Pancreas (tissue), 10 donors: Measurements from ENCODE around the gene ASTN2. TPM values are rescaled to one million over a fixed set of nuclear protein-coding genes. Genes with fewer than 3 reads are reported as not detected.

ENCODE experiments used
- ATAC-seq, 4 donors: fragments of 200-7000 bp; cut with Tn5 transposase; one replicate each; pipeline versions ENCODE4 v1.8.0 to v1.9.1; 2020; ENCODE audit warnings: mild to moderate bottlenecking in 4 of 4, moderate library complexity in 4 of 4
- DNase-seq, 6 donors: peaks; one replicate each; pipeline ENCODE4 v3.0.0-alpha.2; 2020
- FAIRE-seq: peaks from 2 replicates; lab custom pipeline; 2012; peaks lifted over from hg19 to GRCh38; lab: Jason Lieb, UNC
- H3K27ac ChIP-seq, 4 donors: fragments of 200-600 bp; sonication (generic); 1 replicate in 3 of 4; 2 replicates in 1 of 4; pipeline versions ENCODE4 v1.5.0 to v1.8.0; 2020
- H3K27me3 ChIP-seq, 4 donors: fragments of 200-600 bp; one replicate each; pipeline ENCODE4 v1.8.0; 2021
- H3K36me3 ChIP-seq, 3 donors: fragments of 200-600 bp; sonication (generic) in 1 of 3; one replicate each; pipeline versions ENCODE4 v1.5.0 to v1.8.0; 2020 to 2021
- H3K4me1 ChIP-seq, 3 donors: fragments of 200-600 bp; one replicate each; pipeline ENCODE4 v1.8.0; 2021
- H3K4me3 ChIP-seq, 4 donors: fragments of 200-600 bp; sonication (generic) in 2 of 4; one replicate each; pipeline versions ENCODE4 v1.5.0 to v1.8.0; 2020 to 2021
- H3K9me3 ChIP-seq, 4 donors: fragments of 200-600 bp; one replicate each; pipeline ENCODE4 v1.8.0; 2021
- WGBS, 2 donors: extraction: QIAGEN DNeasy Blood & Tissue Kit; methylation state at CpG; one replicate each; pipeline ENCODE4 v1.1.7; 2013; 5-methylcytosine and 5-hydroxymethylcytosine counted together
- intact Hi-C, 3 donors: fragments of 100-400 bp; cut with DNase I; formaldehyde crosslinking; loops; one replicate each; pipeline versions ENCODE4 v1.11.1 to v1.14.2; 2022
- polyA plus RNA-seq, 2 donors: library from polyadenylated mRNA; stranded (reverse); fragments of 200-250 nt; gene quantifications; one replicate each; pipeline ENCODE4 v1.2.3, GENCODE V29; 2013
- total RNA-seq, 6 donors: library from RNA; stranded (reverse); fragmentation: NEBNext Ultra II Directional in 4 of 6; extraction: Animal tissue kit (Norgen Biotek cat#: 25700) in 4 of 6; gene quantifications; one replicate each; pipeline versions ENCODE4 v1.2.1 to v1.2.4, GENCODE V29; 2021 to 2023
- TF ChIP-seq, protein P1 (sequence below), 4 donors: fragments of 200-600 bp; sonication (generic) in 3 of 4; IDR thresholded peaks; one replicate each; pipeline versions ENCODE4 v1.5.0 to v1.8.0; 2021; ENCODE audit warnings: antibody characterized with exemption in 4 of 4
- donor health status: healthy with polysubstance abuse.
- donor health status: DM: no; HTN: no; CAD: no; lungs with moderate emphysema.
- donor health status: DM: no; HTN: no; CAD: no.
- donor health status: control.
- donor health status: control.
- donor health status: Bipolar disorder and iron deficiency.
- donor health status: DM: yes; HTN: yes; CAD: no.
- donor health status: DM: no; HTN: no; CAD: no.
- donor health status: DM: no; HTN: no; CAD: no.
- donor health status: DM: yes; HTN: yes; CAD: no.

Gene ASTN2
- total and polyA plus RNA-seq, 8 donors, result 1.3 to 11.9 (median 6.7) TPM

- TF ChIP-seq, protein P1, sequence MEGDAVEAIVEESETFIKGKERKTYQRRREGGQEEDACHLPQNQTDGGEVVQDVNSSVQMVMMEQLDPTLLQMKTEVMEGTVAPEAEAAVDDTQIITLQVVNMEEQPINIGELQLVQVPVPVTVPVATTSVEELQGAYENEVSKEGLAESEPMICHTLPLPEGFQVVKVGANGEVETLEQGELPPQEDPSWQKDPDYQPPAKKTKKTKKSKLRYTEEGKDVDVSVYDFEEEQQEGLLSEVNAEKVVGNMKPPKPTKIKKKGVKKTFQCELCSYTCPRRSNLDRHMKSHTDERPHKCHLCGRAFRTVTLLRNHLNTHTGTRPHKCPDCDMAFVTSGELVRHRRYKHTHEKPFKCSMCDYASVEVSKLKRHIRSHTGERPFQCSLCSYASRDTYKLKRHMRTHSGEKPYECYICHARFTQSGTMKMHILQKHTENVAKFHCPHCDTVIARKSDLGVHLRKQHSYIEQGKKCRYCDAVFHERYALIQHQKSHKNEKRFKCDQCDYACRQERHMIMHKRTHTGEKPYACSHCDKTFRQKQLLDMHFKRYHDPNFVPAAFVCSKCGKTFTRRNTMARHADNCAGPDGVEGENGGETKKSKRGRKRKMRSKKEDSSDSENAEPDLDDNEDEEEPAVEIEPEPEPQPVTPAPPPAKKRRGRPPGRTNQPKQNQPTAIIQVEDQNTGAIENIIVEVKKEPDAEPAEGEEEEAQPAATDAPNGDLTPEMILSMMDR (IDR thresholded peaks at IDR 0.05), result no peak
- no peaks in the 10 kb centered on the region for H3K36me3 ChIP-seq
- intact Hi-C loops, result no loop called here
- no peaks in the 10 kb centered on the region for H3K9me3 ChIP-seq
- no peak overlapping the region for H3K27ac ChIP-seq
- no peak for DNase-seq
- no peak for FAIRE-seq
- H3K4me3 ChIP-seq, result no peak overlapping the region
- H3K4me1 ChIP-seq, result no peaks in the 10 kb centered on the region
- no peak for ATAC-seq
- H3K27me3 ChIP-seq, result no peaks in the 10 kb centered on the region
- 61 to 68% methylated on average over 3 of the region's 3 CpGs for WGBS, 2 donors
These were observed 43.2 kb upstream of the ASTN2 start for GRCh38 chr9:117458066-117458465.

DNA sequence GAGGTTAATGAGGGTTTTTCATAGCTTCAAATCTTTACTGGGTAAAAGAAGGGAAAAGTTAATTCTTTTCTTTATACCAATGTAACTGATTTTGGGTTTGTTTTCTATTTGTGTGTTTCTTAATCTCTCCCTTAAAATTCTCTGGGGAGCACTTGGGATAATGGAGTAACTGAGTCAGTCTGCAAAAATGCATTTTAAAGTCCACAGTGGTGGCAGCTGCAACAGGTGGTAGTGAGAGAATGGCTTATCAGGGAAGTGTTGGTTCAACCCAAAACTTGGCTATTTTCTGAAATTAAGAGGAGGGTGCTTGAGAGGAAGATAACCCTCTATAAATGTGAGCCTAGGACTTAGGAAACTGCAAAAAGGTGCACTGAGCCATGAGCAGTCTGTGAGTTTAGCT, 39.9 kb upstream of the ASTN2 start:
- TF ChIP-seq, protein P1 (IDR thresholded peaks at IDR 0.05), result no peak
- H3K36me3 ChIP-seq, result no peaks in the 10 kb centered on the region
- no peak overlapping the region for H3K4me3 ChIP-seq
- no peaks in the 10 kb centered on the region for H3K4me1 ChIP-seq
- intact Hi-C loops, result no loop called here
- ATAC-seq (no peak), FAIRE-seq (no peak), DNase-seq (no peak)
- no peaks in the 10 kb centered on the region for H3K9me3 ChIP-seq
- no peak overlapping the region for H3K27ac ChIP-seq
- H3K27me3 ChIP-seq, result no peaks in the 10 kb centered on the region

DNA sequence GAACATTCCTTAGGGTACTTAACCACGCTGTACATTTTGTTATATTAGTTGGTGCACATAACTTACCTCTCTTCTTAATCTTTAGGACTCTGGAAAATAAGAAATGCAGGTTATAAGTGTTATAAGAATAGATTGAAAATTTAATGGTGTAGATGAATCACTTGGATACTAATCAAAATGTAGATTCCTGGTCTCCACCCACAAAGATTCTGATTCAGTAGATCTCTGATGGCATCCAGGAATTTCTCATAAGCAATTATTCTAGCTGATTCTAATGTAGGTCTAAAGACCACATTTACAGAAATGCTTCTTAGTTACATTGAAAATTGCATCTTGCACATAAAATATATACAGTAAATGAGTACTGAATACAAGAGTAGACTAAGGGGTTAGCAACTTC, 38.9 kb upstream of the ASTN2 start:
- ATAC-seq, result no peak
- Histone ChIP-seq H3K36me3 (no peaks in the 10 kb centered on the region), H3K4me1 (no peaks in the 10 kb centered on the region), H3K4me3 (no peak overlapping the region), H3K9me3 (no peaks in the 10 kb centered on the region), H3K27ac (no peak overlapping the region), H3K27me3 (no peaks in the 10 kb centered on the region)
- DNase-seq, result no peak
- intact Hi-C loops, result no loop called here
- FAIRE-seq, result no peak
- TF ChIP-seq, protein P1 (IDR thresholded peaks at IDR 0.05), result no peak
- WGBS, 2 donors, result 47 to 51% methylated on average over 1 of the region's 1 CpG

DNA sequence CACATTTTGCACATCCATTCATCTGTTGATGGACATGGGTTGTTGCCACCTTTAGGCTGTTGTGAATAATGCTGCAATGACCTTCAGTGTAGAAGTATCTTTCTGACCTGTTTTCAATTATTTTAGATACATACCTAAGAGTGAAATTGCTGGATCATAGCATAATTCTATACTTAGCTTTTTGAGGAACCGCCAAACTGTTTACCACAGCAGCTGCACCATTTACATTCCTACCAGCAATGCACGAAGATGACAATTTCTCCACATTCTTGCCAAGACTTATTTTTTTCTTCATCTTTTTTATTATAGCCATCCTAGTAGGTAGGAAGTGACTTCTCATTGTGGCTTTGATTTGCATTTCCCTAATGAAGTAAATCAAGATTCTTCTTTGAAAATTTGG, 36.5 kb upstream of the ASTN2 start:
- intact Hi-C loops, result no loop called here
- no peak for DNase-seq
- Histone ChIP-seq H3K27me3 (no peaks in the 10 kb centered on the region), H3K4me3 (no peak overlapping the region), H3K27ac (no peak overlapping the region), H3K9me3 (no peaks in the 10 kb centered on the region), H3K4me1 (no peaks in the 10 kb centered on the region), H3K36me3 (no peaks in the 10 kb centered on the region)
- no peak for ATAC-seq
- WGBS, 2 donors, result 56 to 76% methylated on average over 2 of the region's 2 CpGs
- no peak for FAIRE-seq
- TF ChIP-seq, protein P1 (IDR thresholded peaks at IDR 0.05), result no peak

DNA sequence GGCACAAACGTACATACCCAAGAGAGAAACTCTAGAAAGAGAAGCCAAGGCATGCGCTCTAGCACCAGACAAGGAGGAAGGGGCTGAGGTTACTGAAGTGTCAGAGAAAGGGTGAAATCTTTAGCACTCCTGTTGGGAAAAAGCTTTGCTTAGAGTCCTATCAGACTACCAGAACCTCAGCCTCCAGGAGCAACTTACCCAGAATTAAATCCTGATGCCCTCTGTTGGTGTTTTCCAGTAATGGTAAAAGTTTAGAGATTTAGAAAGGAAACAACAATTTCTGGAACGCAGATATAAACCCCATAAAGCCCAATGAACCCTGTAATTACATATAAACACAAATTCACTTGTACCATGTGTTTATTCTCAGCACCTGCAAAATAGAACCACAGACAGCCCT, 33.2 kb upstream of the ASTN2 start:
- ATAC-seq (no peak), DNase-seq (no peak), FAIRE-seq (no peak)
- no peak overlapping the region for H3K4me3 ChIP-seq
- WGBS, 2 donors, result 47 to 66% methylated on average over 3 of the region's 3 CpGs
- no peaks in the 10 kb centered on the region for H3K36me3 ChIP-seq
- H3K9me3 ChIP-seq, result no peaks in the 10 kb centered on the region
- TF ChIP-seq, protein P1 (IDR thresholded peaks at IDR 0.05), result no peak
- no peaks in the 10 kb centered on the region for H3K4me1 ChIP-seq
- H3K27ac ChIP-seq, result no peak overlapping the region
- intact Hi-C loops, result no loop called here
- no peaks in the 10 kb centered on the region for H3K27me3 ChIP-seq
